GM21576 (cell line): Measurements from ENCODE around the gene AGMO.

ENCODE experiments used
- ATAC-seq: cut with Tn5 transposase; IDR thresholded peaks from one replicate; pipeline ENCODE4 v1.9.1; 2021; ENCODE audit warnings: mild to moderate bottlenecking, moderate library complexity; ENCODE audit not compliant: unreplicated experiment

AGMO gene

GRCh38 chr7:15462721-15463389, 99.0 kb downstream of the AGMO start:
- no peak for ATAC-seq

DNA sequence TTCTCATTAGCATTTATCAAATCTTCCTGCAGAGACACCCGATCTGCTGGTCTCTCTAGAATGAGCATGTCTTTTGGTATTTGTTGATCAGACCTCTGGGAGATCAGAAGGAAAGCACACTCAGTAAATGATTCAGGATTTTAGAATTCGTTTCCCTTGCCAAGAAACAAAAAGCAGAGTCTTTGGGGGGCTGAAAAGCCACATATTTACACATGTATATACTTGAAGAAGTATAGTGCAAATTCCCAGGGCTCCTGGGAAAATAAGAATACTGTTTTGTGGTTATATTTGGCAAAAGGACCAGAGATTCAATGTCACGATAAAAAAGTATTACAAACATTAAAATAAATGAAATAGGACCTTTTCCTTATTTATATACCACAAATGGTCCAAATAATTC, 100.2 kb downstream of the AGMO start:
- ATAC-seq, result no peak

GRCh38 chr7:15459018-15459615, 102.7 kb downstream of the AGMO start:
- ATAC-seq, result no peak

- ATAC-seq, result no peak
Observed at GRCh38 chr7:15457990-15458955, 103.5 kb downstream of the AGMO start.

- ATAC-seq, result no peak
Observed at GRCh38 chr7:15452670-15453069, 109.1 kb downstream of the AGMO start.

- no peak for ATAC-seq
Observed at GRCh38 chr7:15446722-15447121, 115.1 kb downstream of the AGMO start.

DNA sequence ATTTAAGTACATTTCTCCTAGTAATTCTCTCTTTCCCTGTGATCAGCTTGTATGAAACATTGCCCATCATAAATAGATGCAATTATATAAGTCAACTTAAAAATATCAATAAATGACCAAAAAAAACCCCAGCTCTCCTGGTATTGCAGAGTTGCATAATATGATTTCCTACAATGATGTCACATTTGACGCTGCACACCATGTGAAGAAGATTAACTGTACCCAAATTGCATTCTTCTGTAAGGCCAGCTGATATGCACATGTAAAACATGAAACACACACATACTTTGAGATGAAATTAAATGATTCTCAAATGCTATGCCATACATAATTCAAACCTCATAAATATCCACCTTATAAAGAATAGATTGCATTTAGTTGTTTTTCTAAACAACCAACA, 115.5 kb downstream of the AGMO start:
- no peak for ATAC-seq

GRCh38 chr7:15441915-15442314, 119.9 kb downstream of the AGMO start:
- no peak for ATAC-seq

DNA sequence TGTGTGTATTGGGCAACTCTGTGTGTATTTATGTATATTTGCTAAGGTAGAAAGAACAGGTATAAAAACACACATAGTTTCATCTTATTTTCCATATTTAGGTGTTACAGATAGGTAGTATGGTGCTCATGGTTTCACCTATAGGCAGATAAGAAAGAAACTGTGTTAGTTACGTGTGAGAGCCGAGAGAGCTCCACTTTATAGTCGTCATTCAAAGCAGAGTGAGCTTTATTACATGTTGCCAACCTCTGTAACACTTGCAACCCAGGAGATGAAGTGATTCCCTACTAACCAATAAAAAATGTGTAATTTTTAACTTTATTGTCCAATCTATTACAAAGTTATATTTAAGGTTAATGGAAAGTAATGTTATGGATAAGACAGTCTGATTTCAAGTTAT, 121.3 kb downstream of the AGMO start:
- no peak for ATAC-seq

DNA sequence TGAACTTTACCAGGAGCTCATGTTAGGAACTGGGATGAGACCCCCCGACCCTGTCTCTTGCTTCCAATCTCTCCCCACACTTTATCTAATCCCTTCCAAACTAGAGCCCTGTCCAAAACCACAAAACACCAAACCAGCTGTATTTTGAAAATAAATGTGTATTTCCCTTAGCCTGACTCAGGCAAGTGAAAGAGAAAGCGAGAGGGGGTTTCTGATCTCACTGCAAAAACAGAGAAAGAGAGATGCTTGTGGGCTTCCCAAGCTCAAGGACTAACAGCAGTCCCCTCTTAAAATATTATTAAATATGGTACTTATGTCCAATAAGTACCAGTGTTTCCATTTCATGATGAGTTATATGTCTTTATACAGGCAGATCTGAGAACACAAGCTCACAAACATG, 122.0 kb downstream of the AGMO start:
- ATAC-seq, result no peak

- ATAC-seq, result no peak
Observed at GRCh38 chr7:15433151-15433550, 128.7 kb downstream of the AGMO start.

- ATAC-seq, result no peak
Observed at GRCh38 chr7:15430911-15431310, 130.9 kb downstream of the AGMO start.

GRCh38 chr7:15430191-15430590, 131.6 kb downstream of the AGMO start:
- no peak for ATAC-seq

- ATAC-seq, result no peak
Observed at GRCh38 chr7:15424468-15424867, 137.3 kb downstream of the AGMO start.

DNA sequence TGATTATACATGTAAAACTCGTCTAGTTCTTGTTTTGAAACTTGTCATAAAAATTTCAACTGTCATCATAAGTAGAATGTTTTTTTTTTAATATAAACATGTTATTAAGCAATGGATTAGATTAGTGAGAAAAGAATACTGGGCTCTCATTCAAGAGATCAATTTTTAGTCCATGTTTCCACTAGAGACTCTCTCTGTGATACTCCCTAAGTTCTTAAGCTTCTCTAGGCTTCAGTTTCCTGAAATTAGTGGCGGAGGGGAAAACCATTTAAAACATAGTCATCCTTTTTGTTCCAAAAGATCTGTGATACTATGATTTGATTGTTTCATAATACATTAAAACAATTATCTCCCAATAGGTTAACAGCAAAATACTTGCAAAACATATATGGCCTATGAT, 142.2 kb downstream of the AGMO start:
- no peak for ATAC-seq

DNA sequence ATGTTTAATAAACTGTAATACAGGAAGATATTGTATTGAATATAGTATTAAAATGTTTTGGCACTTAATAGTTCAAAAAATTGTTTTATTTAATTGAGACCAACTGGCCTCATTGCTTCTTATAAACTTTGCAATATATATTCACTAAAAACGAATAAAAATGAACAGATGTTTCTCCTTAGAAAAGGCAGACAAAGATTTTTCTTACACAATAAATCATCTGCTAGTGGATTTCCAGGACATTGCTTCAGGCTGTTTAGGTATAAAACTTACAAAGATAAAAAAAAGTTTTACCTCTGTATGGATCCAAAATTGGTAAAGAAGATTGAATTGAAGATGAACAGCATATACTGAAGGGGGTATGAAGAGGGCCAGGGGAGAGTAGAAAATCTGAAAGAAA, 143.6 kb downstream of the AGMO start:
- no peak for ATAC-seq

DNA sequence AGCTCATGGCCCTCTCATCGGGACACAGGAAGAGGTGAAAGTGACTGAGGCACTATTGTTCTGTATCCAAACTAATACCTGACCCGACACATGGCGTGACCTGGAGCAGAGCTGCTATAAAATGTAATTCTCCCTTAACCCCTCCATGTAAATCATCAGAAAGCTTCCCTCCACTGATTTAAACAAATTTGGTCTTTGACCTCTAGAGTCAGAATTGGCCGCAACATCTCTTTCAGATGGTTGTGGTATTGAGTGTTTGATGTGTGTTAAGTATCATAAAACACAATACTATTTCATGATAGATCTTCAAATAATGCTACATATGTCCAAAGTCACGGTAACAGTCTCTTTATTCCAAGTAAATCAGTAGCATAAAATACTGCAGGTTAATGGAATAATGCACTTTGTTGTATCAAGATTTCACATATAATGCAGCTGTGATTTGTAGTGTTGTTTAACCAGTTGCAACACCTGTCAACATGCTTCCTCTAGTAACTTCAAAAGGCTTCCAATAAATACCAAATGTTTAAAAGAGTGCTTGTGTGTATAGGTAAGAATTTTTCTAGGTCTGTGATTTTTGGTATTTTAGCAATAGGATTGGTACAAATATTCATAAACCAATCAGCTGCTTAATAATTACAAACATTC, 144.3 kb downstream of the AGMO start:
- ATAC-seq, result no peak

GRCh38 chr7:15411019-15411418, 150.8 kb downstream of the AGMO start:
- ATAC-seq, result no peak

DNA sequence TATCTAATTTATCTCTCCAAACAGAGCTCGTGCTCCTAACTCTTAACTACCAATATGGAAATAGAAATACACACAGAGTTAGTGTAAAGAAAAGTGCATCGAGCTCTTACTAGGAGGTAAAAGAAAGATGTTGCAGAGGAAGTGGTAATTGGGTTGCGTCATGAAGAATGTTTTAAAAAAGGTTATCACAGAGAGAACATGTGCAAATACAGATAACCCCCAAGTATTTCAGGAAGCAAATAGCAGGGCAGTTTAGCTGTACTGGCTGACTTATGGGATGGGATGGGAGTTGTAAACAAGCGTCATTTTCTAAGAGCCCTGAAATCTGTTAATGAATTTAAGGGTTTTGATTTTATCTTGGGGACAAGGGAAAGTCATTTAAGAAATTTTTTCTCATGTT, 153.9 kb downstream of the AGMO start:
- ATAC-seq, result no peak

GRCh38 chr7:15403751-15404150, 158.1 kb downstream of the AGMO start:
- ATAC-seq, result no peak

DNA sequence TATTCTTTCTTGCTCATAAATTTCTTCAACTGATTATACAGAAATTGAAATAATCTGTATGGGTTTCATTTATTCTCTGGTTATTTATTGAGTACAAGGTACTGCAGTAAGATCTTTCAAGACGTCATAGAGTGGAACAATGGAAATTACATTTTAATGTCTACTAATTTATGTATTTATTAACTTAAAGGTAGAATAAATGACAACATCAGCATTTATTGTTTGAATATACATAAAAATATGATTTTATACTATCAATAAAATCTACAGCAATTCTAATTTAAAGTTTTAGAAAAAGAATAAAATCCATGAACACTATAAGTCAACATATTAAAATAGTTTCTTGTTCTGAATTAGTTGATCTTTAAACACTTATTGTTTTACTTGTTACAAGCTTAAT, 158.5 kb downstream of the AGMO start:
- no peak for ATAC-seq
